Ovary (tissue), 3 donors: ENCODE data around the gene MAPRE3.

Experiments
- CTCF ChIP-seq, 3 donors: fragments of 450-650 bp in 2 of 3; fragments of 200-600 bp in 1 of 3; IDR thresholded peaks; one replicate each; pipeline versions ENCODE4 v1.5.1 to v1.8.0; 2016 to 2022; ENCODE audit warnings: antibody characterized with exemption in 3 of 3, mild to moderate bottlenecking in 1 of 3
- EP300 ChIP-seq: sonication (generic); formaldehyde crosslinking; IDR thresholded peaks from one replicate; pipeline ENCODE4 v1.6.1; 2017; ENCODE audit warnings: antibody characterized with exemption
- POLR2A ChIP-seq: fragments of 450-650 bp; IDR thresholded peaks from one replicate; pipeline ENCODE4 v1.6.1; 2017; ENCODE audit warnings: antibody characterized with exemption, mild to moderate bottlenecking, moderate library complexity
- donor health status: DM: no; HTN: no; CAD: no.

GRCh38 chr2:26969077-26969844 is 1.2 kb upstream of the MAPRE3 start:
- TF ChIP-seq CTCF (IDR thresholded peaks at IDR 0.05), result no peak
- no peak for TF ChIP-seq POLR2A
- TF ChIP-seq EP300, result no peak
